ENCODE data around the gene ARFRP1. TPM values are rescaled to one million over a fixed set of nuclear protein-coding genes. Genes with fewer than 3 reads are reported as not detected.

The ARFRP1 gene
- total and polyA plus RNA-seq, 2 experiments from 2014 or later: 16.7 to 24.6 TPM

- DNase-seq (ENCODE audit: low spot score): no peak
- no peaks in the 10 kb centered on the region for H3K79me2 ChIP-seq (replicated peaks; ENCODE audit: insufficient read depth)
These were observed 40.5 kb upstream of the ARFRP1 start for GRCh38 chr20:63748070-63748933.

More at GRCh38 chr20:63748070-63748933, 40.5 kb upstream of the ARFRP1 start:
- H3K27ac ChIP-seq (ENCODE audit: low read depth): no peak overlapping the region
- no peaks in the 10 kb centered on the region for H3K9me2 ChIP-seq (ENCODE audit: insufficient read depth)
- no peaks in the 10 kb centered on the region for H3K27me3 ChIP-seq (ENCODE audit: insufficient read depth)
- H3K4me3 ChIP-seq: no peak overlapping the region
- H3K4me1 ChIP-seq (ENCODE audit: insufficient read depth): peaks cover 4% of the 10 kb centered on the region; the same call in 1 of the 2 replicates
- H3K36me3 ChIP-seq (ENCODE audit: insufficient read depth): no peaks in the 10 kb centered on the region
- peaks cover 8% of the 10 kb centered on the region for H3K27me3 Mint-ChIP-seq (ENCODE audit: insufficient read depth, low read depth, poor library complexity)
- no peaks in the 10 kb centered on the region; the same call in 2 of the 3 replicates for H3K9me3 Mint-ChIP-seq
- H3K36me3 Mint-ChIP-seq (ENCODE audit: low read depth): peaks cover 6% of the 10 kb centered on the region
- no peak for ATAC-seq
- no peak overlapping the region for H2AFZ ChIP-seq
- no peak overlapping the region for H3K4me3 Mint-ChIP-seq
- TF ChIP-seq, protein P1, sequence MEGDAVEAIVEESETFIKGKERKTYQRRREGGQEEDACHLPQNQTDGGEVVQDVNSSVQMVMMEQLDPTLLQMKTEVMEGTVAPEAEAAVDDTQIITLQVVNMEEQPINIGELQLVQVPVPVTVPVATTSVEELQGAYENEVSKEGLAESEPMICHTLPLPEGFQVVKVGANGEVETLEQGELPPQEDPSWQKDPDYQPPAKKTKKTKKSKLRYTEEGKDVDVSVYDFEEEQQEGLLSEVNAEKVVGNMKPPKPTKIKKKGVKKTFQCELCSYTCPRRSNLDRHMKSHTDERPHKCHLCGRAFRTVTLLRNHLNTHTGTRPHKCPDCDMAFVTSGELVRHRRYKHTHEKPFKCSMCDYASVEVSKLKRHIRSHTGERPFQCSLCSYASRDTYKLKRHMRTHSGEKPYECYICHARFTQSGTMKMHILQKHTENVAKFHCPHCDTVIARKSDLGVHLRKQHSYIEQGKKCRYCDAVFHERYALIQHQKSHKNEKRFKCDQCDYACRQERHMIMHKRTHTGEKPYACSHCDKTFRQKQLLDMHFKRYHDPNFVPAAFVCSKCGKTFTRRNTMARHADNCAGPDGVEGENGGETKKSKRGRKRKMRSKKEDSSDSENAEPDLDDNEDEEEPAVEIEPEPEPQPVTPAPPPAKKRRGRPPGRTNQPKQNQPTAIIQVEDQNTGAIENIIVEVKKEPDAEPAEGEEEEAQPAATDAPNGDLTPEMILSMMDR (conservative IDR thresholded peaks at IDR 0.05; ENCODE audit: low read depth in 2 of 2): no peak
- TF ChIP-seq, protein P2, sequence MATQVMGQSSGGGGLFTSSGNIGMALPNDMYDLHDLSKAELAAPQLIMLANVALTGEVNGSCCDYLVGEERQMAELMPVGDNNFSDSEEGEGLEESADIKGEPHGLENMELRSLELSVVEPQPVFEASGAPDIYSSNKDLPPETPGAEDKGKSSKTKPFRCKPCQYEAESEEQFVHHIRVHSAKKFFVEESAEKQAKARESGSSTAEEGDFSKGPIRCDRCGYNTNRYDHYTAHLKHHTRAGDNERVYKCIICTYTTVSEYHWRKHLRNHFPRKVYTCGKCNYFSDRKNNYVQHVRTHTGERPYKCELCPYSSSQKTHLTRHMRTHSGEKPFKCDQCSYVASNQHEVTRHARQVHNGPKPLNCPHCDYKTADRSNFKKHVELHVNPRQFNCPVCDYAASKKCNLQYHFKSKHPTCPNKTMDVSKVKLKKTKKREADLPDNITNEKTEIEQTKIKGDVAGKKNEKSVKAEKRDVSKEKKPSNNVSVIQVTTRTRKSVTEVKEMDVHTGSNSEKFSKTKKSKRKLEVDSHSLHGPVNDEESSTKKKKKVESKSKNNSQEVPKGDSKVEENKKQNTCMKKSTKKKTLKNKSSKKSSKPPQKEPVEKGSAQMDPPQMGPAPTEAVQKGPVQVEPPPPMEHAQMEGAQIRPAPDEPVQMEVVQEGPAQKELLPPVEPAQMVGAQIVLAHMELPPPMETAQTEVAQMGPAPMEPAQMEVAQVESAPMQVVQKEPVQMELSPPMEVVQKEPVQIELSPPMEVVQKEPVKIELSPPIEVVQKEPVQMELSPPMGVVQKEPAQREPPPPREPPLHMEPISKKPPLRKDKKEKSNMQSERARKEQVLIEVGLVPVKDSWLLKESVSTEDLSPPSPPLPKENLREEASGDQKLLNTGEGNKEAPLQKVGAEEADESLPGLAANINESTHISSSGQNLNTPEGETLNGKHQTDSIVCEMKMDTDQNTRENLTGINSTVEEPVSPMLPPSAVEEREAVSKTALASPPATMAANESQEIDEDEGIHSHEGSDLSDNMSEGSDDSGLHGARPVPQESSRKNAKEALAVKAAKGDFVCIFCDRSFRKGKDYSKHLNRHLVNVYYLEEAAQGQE (IDR thresholded peaks at IDR 0.05; ENCODE audit: unreplicated experiment): no peak
- TF ChIP-seq EZH2 (IDR thresholded peaks at IDR 0.05; ENCODE audit: low read depth, unreplicated experiment) (no peak), ZNF331 (CRISPR knock-in tag; IDR thresholded peaks at IDR 0.05; ENCODE audit: low read depth) (no peak), NANOG (IDR thresholded peaks at IDR 0.05; ENCODE audit: borderline replicate concordance) (no peak), JUNB (IDR thresholded peaks at IDR 0.05; ENCODE audit: unreplicated experiment) (no peak), ZNF462 (CRISPR knock-in tag; IDR thresholded peaks at IDR 0.05) (no peak), POLR2AphosphoS5 (IDR thresholded peaks at IDR 0.05; ENCODE audit: low read depth) (no peak), STAT1 (IDR thresholded peaks at IDR 0.05; ENCODE audit: unreplicated experiment) (no peak), ZNF114 (CRISPR knock-in tag; IDR thresholded peaks at IDR 0.05) (no peak), CREB1 (CRISPR knock-in tag; IDR thresholded peaks at IDR 0.05; ENCODE audit: low read depth) (no peak), EZH2phosphoT487 (IDR thresholded peaks at IDR 0.05; ENCODE audit: unreplicated experiment) (no peak)
- TF ChIP-seq, protein P3, sequence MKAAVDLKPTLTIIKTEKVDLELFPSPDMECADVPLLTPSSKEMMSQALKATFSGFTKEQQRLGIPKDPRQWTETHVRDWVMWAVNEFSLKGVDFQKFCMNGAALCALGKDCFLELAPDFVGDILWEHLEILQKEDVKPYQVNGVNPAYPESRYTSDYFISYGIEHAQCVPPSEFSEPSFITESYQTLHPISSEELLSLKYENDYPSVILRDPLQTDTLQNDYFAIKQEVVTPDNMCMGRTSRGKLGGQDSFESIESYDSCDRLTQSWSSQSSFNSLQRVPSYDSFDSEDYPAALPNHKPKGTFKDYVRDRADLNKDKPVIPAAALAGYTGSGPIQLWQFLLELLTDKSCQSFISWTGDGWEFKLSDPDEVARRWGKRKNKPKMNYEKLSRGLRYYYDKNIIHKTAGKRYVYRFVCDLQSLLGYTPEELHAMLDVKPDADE (IDR thresholded peaks at IDR 0.05): no peak
- no peaks in the 10 kb centered on the region for H4K20me1 ChIP-seq (replicated peaks; ENCODE audit: insufficient read depth)
- H3K4me1 Mint-ChIP-seq: peaks cover 10% of the 10 kb centered on the region
- no peak overlapping the region for H3K4me2 ChIP-seq
- H3K27ac Mint-ChIP-seq: no peak overlapping the region
- peaks cover 22% of the 10 kb centered on the region for H3F3A ChIP-seq (replicated peaks; ENCODE audit: low read depth)
